ENCODE measurements around the gene MRC2.

GRCh38 chr17:62718429-62718828, 91.0 kb downstream of the MRC2 start:
- TF ChIP-seq HDGF (IDR thresholded peaks at IDR 0.05; ENCODE audit: borderline replicate concordance) (no peak), TARDBP (IDR thresholded peaks at IDR 0.05) (no peak)

Measured in HEK293T (cell line).